ENCODE data around the gene EMC8.
"Not testable (repeated sequence)": the region's sequence is repeated elsewhere in the genome, so short reads cannot be mapped to it uniquely, and the experiment has no call there.

The EMC8 gene

DNA sequence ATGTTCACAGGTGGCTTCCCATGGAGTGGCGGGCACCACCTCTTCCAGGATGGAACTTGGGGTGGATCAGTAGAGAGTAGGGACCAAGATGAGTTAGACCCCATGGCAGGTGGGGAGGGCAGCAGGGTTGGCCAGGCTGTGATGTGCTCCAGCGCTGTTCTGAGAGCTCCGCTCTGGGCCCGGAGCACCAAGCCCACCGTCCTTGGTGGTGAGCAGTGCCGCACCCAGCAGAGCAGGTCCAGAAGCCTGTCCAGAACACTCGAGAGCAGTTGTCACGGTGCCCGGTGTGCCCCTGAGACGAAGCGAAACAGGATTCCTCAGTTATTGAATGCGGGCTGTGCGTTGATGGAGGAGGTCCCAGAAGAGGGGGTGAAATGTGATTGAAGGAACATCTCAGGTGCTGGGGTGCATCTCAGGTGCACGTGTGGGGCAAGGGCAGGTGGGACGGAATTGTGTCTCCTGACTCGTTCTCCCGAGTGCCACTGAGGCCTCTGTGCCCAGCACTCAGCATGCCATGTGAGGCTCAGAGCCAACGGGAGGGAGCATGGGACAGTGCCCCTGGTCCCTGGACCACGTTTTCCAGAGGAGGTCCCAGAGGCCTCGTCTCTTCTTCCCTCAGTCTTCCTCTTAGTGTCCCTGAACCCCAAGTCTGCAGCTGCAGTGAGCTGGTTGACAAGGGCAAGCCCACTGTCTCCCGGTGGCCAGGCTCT is 39.7 kb upstream of the EMC8 start:
- TF ChIP-seq, protein P1, sequence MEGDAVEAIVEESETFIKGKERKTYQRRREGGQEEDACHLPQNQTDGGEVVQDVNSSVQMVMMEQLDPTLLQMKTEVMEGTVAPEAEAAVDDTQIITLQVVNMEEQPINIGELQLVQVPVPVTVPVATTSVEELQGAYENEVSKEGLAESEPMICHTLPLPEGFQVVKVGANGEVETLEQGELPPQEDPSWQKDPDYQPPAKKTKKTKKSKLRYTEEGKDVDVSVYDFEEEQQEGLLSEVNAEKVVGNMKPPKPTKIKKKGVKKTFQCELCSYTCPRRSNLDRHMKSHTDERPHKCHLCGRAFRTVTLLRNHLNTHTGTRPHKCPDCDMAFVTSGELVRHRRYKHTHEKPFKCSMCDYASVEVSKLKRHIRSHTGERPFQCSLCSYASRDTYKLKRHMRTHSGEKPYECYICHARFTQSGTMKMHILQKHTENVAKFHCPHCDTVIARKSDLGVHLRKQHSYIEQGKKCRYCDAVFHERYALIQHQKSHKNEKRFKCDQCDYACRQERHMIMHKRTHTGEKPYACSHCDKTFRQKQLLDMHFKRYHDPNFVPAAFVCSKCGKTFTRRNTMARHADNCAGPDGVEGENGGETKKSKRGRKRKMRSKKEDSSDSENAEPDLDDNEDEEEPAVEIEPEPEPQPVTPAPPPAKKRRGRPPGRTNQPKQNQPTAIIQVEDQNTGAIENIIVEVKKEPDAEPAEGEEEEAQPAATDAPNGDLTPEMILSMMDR (conservative IDR thresholded peaks at IDR 0.05), result no peak
- no peak overlapping the region for H3K27ac ChIP-seq

DNA sequence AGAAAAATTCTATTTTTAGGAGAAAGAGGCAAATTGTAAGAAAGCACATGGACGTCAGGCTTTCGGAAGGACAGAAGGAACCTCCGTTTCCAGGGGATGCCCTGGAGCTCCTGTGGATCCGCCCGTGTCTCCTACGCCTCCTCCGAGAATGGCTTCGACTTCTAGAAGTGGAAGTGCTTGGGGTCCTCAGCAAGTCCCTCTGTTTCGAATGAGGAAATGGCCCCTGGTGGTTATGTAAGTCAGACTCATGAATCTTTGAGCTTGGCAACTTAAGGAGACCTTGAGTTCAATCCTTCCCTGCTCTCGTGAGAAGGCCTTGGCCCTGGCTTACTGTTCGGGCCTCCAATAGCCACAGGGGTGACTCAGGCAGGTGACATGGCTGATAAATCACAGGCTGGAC is 39.0 kb upstream of the EMC8 start:
- TF ChIP-seq, protein P1 (conservative IDR thresholded peaks at IDR 0.05), result no peak
- H3K27ac ChIP-seq, result no peak overlapping the region

DNA sequence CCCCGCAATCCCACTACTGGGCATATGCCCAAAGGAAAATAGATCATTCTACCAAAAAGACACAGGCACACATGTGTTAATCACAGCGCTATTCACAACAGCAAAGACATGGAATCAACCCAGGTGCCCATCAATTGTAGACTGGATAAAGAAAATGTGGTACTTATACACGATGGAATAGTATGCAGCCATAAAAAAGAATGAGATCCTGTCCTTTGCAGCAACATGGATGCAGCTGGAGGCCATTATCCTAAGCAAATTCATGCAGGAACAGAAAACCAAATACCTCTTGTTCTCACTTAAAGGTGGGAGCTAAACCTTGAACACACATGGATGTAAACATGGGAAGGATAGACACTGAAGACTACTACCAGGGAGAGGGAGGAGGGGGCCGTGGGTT is 38.3 kb upstream of the EMC8 start:
- H3K27ac ChIP-seq, result not testable (repeated sequence)

DNA sequence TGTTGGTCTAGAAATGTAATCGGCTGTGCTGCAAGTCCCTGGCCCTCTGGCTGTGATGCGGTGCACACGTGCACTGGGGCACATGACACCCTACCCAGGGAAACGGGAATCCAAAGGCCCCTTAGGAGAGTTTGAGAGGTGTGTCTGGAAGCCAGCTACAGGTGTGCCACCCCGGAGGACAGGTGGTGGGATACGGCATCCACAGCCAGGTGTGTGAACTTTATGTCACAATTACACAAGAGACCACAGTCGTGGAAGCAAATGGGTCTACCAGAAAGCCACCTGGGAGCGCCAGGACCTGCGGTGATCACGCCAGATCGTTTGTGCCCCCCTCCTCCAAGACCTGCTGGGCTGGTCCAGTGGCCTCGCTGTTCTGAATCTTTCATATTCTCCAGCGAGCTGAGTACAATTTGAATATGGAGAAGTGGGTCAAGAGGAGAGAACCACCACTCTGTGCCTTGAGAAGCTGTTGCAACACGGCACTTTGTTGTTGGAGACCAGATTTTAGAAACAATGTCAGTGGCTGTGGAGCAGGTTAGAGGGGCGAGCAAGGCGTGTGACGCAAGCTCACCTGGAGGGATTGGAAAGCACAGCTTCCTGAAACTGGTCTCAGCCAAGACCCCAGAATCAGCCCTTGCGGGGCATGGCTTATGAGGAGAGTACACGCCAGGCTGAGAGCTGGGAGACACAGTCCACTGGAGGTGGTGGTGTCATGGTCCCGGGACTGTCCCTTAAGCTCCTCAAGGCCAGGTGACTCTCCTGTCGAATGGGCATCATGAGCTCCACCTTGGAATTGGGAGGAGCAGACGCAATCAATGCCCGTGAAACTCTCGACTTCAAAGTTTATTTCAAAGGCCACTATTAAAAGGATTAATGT is 37.6 kb upstream of the EMC8 start:
- TF ChIP-seq, protein P1 (conservative IDR thresholded peaks at IDR 0.05), result no peak
- no peak overlapping the region for H3K27ac ChIP-seq

DNA sequence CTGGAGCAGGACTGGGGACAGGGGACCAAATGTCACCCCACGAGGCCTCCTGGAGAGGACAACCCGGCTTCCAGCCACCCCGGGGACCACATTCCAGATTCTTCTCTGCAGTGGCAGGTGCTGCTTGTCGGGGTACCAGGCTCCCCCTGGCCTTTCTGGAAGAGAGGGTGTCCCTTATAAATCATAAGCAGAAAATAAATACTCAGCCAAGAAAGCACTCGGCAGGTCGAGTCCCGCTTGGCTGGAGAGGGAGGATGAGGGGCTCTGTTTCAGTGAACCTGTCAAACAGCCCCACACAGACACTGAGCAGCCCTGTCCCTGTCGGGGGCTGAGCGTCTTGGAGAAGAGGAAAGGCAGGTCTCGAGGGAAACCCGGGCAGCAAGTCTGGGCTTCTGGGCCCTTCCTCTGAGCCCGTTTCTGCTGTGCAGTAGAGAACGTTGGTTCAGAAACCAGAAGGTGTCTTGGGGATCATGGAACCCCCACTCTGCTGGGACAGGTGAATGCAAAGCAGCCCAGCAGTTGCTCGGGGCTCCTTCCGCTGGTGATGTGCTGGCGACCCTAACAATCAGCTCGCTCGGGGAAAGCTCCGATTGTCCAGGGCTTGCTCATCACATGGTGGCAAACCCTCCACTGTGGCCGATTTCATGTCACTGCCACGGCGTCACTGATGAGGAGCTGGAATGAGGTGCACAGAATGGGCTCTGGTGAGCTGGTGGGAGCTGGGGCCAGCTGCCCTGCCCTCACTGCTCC is 36.8 kb upstream of the EMC8 start:
- TF ChIP-seq, protein P1 (conservative IDR thresholded peaks at IDR 0.05), result no peak
- H3K27ac ChIP-seq, result no peak overlapping the region

DNA sequence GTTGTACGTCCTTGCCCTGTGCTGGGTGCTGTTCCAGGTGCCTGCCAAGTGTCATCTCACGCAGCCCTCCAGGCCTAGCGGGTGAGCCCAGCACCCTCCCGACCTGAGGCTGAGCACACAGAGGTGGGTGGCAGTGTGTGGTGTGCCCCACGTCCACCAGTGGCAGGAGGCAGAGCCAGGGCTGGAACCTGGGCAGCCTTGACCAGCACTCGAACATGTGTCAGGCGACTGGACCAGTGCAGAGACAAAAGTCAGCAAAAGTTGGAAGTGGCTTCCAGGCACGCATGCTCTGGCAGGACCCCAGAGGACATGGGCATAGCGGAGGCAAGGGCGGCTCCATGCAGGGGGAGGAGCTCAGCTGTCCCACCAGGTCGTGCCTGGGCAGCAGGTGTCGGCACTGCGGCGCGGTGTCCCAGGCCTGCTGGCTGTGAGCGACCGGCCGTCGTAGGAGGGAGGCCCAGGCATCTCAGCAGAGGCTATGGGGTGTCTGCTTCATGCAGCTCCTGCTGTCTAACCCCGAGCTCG is 35.9 kb upstream of the EMC8 start:
- TF ChIP-seq, protein P1 (conservative IDR thresholded peaks at IDR 0.05), result no peak
- no peak overlapping the region for H3K27ac ChIP-seq

DNA sequence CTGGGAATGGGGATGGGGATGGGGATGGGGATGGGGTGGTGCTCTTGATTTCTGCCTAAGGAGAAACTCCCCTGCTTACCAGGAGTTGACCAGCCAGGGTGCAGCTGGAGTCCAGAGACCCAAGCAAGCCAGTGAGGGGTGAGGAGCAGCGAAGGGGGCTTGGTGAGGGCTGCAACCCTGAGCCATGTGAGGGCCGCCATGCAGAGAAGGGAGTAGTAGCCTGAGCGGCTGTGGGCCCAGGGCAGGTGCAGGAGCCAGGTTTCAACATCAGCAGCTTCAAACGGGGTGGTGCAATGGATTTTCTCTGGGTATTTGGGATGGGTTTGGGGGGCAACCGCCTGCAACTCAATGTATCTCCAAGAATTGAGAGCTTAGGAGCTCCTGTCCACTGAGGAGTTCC is 35.4 kb upstream of the EMC8 start:
- no peak overlapping the region for H3K27ac ChIP-seq
- TF ChIP-seq, protein P1 (conservative IDR thresholded peaks at IDR 0.05), result no peak
